ENCODE results near the gene MCCC1.

The MCCC1 gene

GRCh38 chr3:182979103-182979673, 120.1 kb downstream of the MCCC1 start:
- Histone ChIP-seq H3K4me1 (ENCODE audit: control insufficient read depth, insufficient read depth, low read length) (peaks cover 2% of the 10 kb centered on the region; the same call in 1 of the 2 replicates), H3K27ac (ENCODE audit: extremely low read depth, low read depth, low read length) (no peak overlapping the region; the same call in 1 of the 2 replicates), H3K9me3 (ENCODE audit: control insufficient read depth, insufficient read depth, low read depth, low read length) (no peaks in the 10 kb centered on the region), H3K4me3 (ENCODE audit: low read depth, low read length) (peak overlapping the region; percentile 86), H3K36me3 (ENCODE audit: control insufficient read depth in 2 of 2, insufficient read depth in 1 of 2, low read length in 2 of 2) (no peaks in the 10 kb centered on the region)
- TF ChIP-seq ZNF335 (tag by site-specific recombination; conservative IDR thresholded peaks at IDR 0.05): 0 out of 2 replicates have a peak, but pooled peaks have one; percentile 15
- no peak for TF ChIP-seq ZNF561 (tag by site-specific recombination; IDR thresholded peaks at IDR 0.05; ENCODE audit: borderline replicate concordance)
- TF ChIP-seq PATZ1 (tag by site-specific recombination; IDR thresholded peaks at IDR 0.05): 0 out of 2 replicates have a peak, but pooled peaks have one; percentile 38
- ChIA-PET CTCF (interaction anchor here (0.6 to 0.9 kb wide), 3 partner anchors 31 to 330 kb away, joined by 3 to 5 read pairs (median 3); no protein-coding TSS in a partner anchor), POLR2A (no interaction called here)

- POLR2A ChIA-PET: interaction anchor here (0.7 kb wide), 2 partner anchors 59 to 294 kb away, joined by 6 read pairs; no protein-coding TSS in a partner anchor
- no peak overlapping the region for H3K27ac ChIP-seq (ENCODE audit: extremely low read depth, low read depth, low read length)
- TF ChIP-seq PATZ1 (tag by site-specific recombination; IDR thresholded peaks at IDR 0.05) (no peak), ZNF398 (tag by site-specific recombination; IDR thresholded peaks at IDR 0.05) (no peak), ZNF585B (tag by site-specific recombination; IDR thresholded peaks at IDR 0.05) (no peak), SP2 (tag by site-specific recombination; IDR thresholded peaks at IDR 0.05) (no peak), ATF2 (tag by site-specific recombination; IDR thresholded peaks at IDR 0.05; ENCODE audit: low read depth) (no peak), ZNF155 (tag by site-specific recombination; IDR thresholded peaks at IDR 0.05) (no peak), BCL6B (tag by site-specific recombination; IDR thresholded peaks at IDR 0.05) (no peak), ZNF660 (tag by site-specific recombination; IDR thresholded peaks at IDR 0.05) (no peak), ZNF555 (tag by site-specific recombination; conservative IDR thresholded peaks at IDR 0.05) (no peak), GLI4 (tag by site-specific recombination; IDR thresholded peaks at IDR 0.05) (no peak), ZNF488 (tag by site-specific recombination; IDR thresholded peaks at IDR 0.05) (no peak), TSHZ1 (tag by site-specific recombination; IDR thresholded peaks at IDR 0.05; ENCODE audit: borderline replicate concordance) (no peak)
These were observed 120.9 kb downstream of the MCCC1 start for GRCh38 chr3:182978387-182978786.

More at GRCh38 chr3:182978387-182978786, 120.9 kb downstream of the MCCC1 start:
- peak overlapping the region; percentile 86 for H3K4me3 ChIP-seq (ENCODE audit: low read depth, low read length)
- peaks cover 2% of the 10 kb centered on the region; the same call in 1 of the 2 replicates for H3K4me1 ChIP-seq (ENCODE audit: control insufficient read depth, insufficient read depth, low read length)
- H3K9me3 ChIP-seq (ENCODE audit: control insufficient read depth, insufficient read depth, low read depth, low read length): no peaks in the 10 kb centered on the region
- H3K36me3 ChIP-seq (ENCODE audit: control insufficient read depth in 2 of 2, insufficient read depth in 1 of 2, low read length in 2 of 2): no peaks in the 10 kb centered on the region
- CTCF ChIA-PET: interaction anchor here (0.6 to 0.9 kb wide), 2 partner anchors 30 to 206 kb away, joined by 3 to 5 read pairs; no protein-coding TSS in a partner anchor
